ENCODE results near the gene CAPN8.

Gene CAPN8

GRCh38 chr1:223500560-223501425, 164.7 kb downstream of the CAPN8 start:
- POLR2A ChIA-PET: interaction anchor here (0.6 kb wide), 1 partner anchor 1258 kb away, joined by 4 read pairs; no protein-coding TSS in a partner anchor
- CTCF ChIA-PET: no interaction called here
- TF ChIP-seq CTCF (IDR thresholded peaks at IDR 0.05; ENCODE audit: control extremely low read depth, extremely low read depth, low read depth, missing control alignments): no peak
- no peak for DNase-seq (ENCODE audit: extremely low spot score)

- ChIA-PET CTCF (interaction anchor here (1.2 kb wide), 1 partner anchor 13 kb away, joined by 3 read pairs; no protein-coding TSS in a partner anchor), POLR2A (no interaction called here)
- DNase-seq (ENCODE audit: extremely low spot score): no peak
- TF ChIP-seq CTCF (IDR thresholded peaks at IDR 0.05; ENCODE audit: control extremely low read depth, extremely low read depth, low read depth, missing control alignments): no peak
These were observed 168.6 kb downstream of the CAPN8 start for GRCh38 chr1:223496883-223497282.

- POLR2A ChIA-PET: no interaction called here
- CTCF ChIA-PET: no interaction called here
- DNase-seq (ENCODE audit: extremely low spot score): no peak
- TF ChIP-seq CTCF (IDR thresholded peaks at IDR 0.05; ENCODE audit: control extremely low read depth, extremely low read depth, low read depth, missing control alignments): no peak
These were observed 170.4 kb downstream of the CAPN8 start for GRCh38 chr1:223494926-223495645.

GRCh38 chr1:223492044-223492443, 173.5 kb downstream of the CAPN8 start:
- CTCF ChIA-PET: no interaction called here
- POLR2A ChIA-PET: no interaction called here
- DNase-seq (ENCODE audit: extremely low spot score): no peak
- TF ChIP-seq CTCF (IDR thresholded peaks at IDR 0.05; ENCODE audit: control extremely low read depth, extremely low read depth, low read depth, missing control alignments): no peak
